H9 (cell line): ENCODE measurements around the gene UNC5C. TPM values are rescaled to one million over a fixed set of nuclear protein-coding genes. Genes with fewer than 3 reads are reported as not detected.

Source experiments
- DNase-seq: peaks from one replicate; pipeline ENCODE4 v3.0.0-alpha.2; 2017
- H2AFZ ChIP-seq: one replicate; pipeline ENCODE4 v1.6.1; 2013; ENCODE audit warnings: mild to moderate bottlenecking, low read length, control low read depth, moderate library complexity
- H2AK5ac ChIP-seq: 2 replicates; pipeline ENCODE4 v1.6.1; 2013; ENCODE audit warnings: low read length, control low read depth, mixed read lengths; ENCODE audit not compliant: insufficient read length
- H2BK120ac ChIP-seq: one replicate; pipeline ENCODE4 v1.6.1; 2013; ENCODE audit warnings: low read depth, mild to moderate bottlenecking, low read length, control low read depth, inconsistent platforms; ENCODE audit not compliant: poor library complexity, severe bottlenecking
- H2BK12ac ChIP-seq: 2 replicates; pipeline ENCODE4 v1.6.1; 2013; ENCODE audit warnings: low read length, control low read depth, mixed read lengths, low read depth; ENCODE audit not compliant: insufficient read length
- H2BK15ac ChIP-seq: 2 replicates; pipeline ENCODE4 v1.6.1; 2013; ENCODE audit warnings: low read depth, low read length, control low read depth
- H2BK20ac ChIP-seq: one replicate; pipeline ENCODE4 v1.6.1; 2013; ENCODE audit warnings: low read depth, mild to moderate bottlenecking, low read length, control low read depth, inconsistent platforms; ENCODE audit not compliant: poor library complexity, severe bottlenecking
- H2BK5ac ChIP-seq: 2 replicates; pipeline ENCODE4 v1.6.1; 2013; ENCODE audit warnings: low read length, control low read depth, mixed read lengths; ENCODE audit not compliant: insufficient read length
- H3K14ac ChIP-seq: 2 replicates; pipeline ENCODE4 v1.6.1; 2013; ENCODE audit warnings: low read length, control low read depth; ENCODE audit not compliant: insufficient read depth
- H3K18ac ChIP-seq: 2 replicates; pipeline ENCODE4 v1.6.1; 2013; ENCODE audit warnings: low read depth, mild to moderate bottlenecking, mixed read lengths, low read length, control low read depth; ENCODE audit not compliant: insufficient read length
- H3K23ac ChIP-seq: 2 replicates; pipeline ENCODE4 v1.6.1; 2013; ENCODE audit warnings: low read length, control low read depth, mixed read lengths, low read depth; ENCODE audit not compliant: insufficient read length
- H3K23me2 ChIP-seq: 2 replicates; pipeline ENCODE4 v1.6.1; 2013; ENCODE audit warnings: low read depth, mild to moderate bottlenecking, mixed read lengths, low read length, control low read depth; ENCODE audit not compliant: insufficient read length, poor library complexity, severe bottlenecking
- H3K27ac ChIP-seq: 2 replicates; pipeline ENCODE4 v1.5.1; 2013; ENCODE audit warnings: low read length, control low read depth, mixed read lengths, low read depth; ENCODE audit not compliant: insufficient read length
- H3K27me3 ChIP-seq: 2 replicates; pipeline ENCODE4 v1.6.1; 2013; ENCODE audit warnings: low read length, control low read depth, inconsistent platforms; ENCODE audit not compliant: insufficient read depth
- H3K4ac ChIP-seq: 2 replicates; pipeline ENCODE4 v1.6.1; 2013; ENCODE audit warnings: low read depth, mild to moderate bottlenecking, control low read depth, inconsistent platforms, low read length, moderate library complexity
- H3K4me1 ChIP-seq: 2 replicates; pipeline ENCODE4 v1.6.1; 2013; ENCODE audit warnings: low read length, control low read depth, inconsistent platforms; ENCODE audit not compliant: insufficient read depth
- H3K4me2 ChIP-seq: 2 replicates; pipeline ENCODE4 v1.6.1; 2013; ENCODE audit warnings: low read length, control low read depth, mixed read lengths; ENCODE audit not compliant: insufficient read length, insufficient read depth
- H3K56ac ChIP-seq: 2 replicates; pipeline ENCODE4 v1.6.1; 2013; ENCODE audit warnings: low read depth, mild to moderate bottlenecking, mixed read lengths, low read length, control low read depth; ENCODE audit not compliant: insufficient read length
- H3K79me1 ChIP-seq: 2 replicates; pipeline ENCODE4 v1.6.1; 2013; ENCODE audit warnings: low read depth, mild to moderate bottlenecking, moderate library complexity, low read length, control low read depth, inconsistent platforms; ENCODE audit not compliant: insufficient read depth, poor library complexity, severe bottlenecking
- H3K79me2 ChIP-seq: 2 replicates; pipeline ENCODE4 v1.6.1; 2013; ENCODE audit warnings: low read length, control low read depth, inconsistent platforms; ENCODE audit not compliant: insufficient read depth
- H3K9ac ChIP-seq: 2 replicates; pipeline ENCODE4 v1.6.1; 2013; ENCODE audit warnings: low read length, control low read depth, mixed read lengths; ENCODE audit not compliant: insufficient read length; ENCODE audit errors: extremely low read depth
- H3K9me3 ChIP-seq: one replicate; pipeline ENCODE4 v1.6.1; 2013; ENCODE audit warnings: low read depth, low read length, inconsistent platforms; ENCODE audit not compliant: control insufficient read depth
- H3T11ph ChIP-seq: one replicate; pipeline ENCODE4 v1.6.1; 2013; ENCODE audit warnings: mild to moderate bottlenecking, low read length, control low read depth, inconsistent platforms
- H4K20me1 ChIP-seq: one replicate; pipeline ENCODE4 v1.6.1; 2013; ENCODE audit not compliant: control insufficient read depth, insufficient read length, insufficient read depth
- H4K5ac ChIP-seq: 2 replicates; pipeline ENCODE4 v1.6.1; 2013; ENCODE audit warnings: low read depth, mild to moderate bottlenecking, mixed read lengths, low read length, control low read depth; ENCODE audit not compliant: insufficient read length
- H4K8ac ChIP-seq: replicated peaks from 2 replicates; pipeline ENCODE4 v1.6.1; 2013; ENCODE audit warnings: low read length, control low read depth, mixed read lengths, low read depth; ENCODE audit not compliant: insufficient read length
- H4K91ac ChIP-seq: 2 replicates; pipeline ENCODE4 v1.6.1; 2013; ENCODE audit warnings: low read depth, mild to moderate bottlenecking, moderate library complexity, mixed read lengths, low read length, control low read depth; ENCODE audit not compliant: insufficient read length
- H3K27ac Mint-ChIP-seq, 3 experiments: 2 replicates in 2 of 3; 3 replicates in 1 of 3; pipeline ENCODE4 v1.8.0; 2020 to 2021; ENCODE audit warnings: mixed read lengths in 3 of 3, mild to moderate bottlenecking in 1 of 3, moderate library complexity in 1 of 3
- H3K27me3 Mint-ChIP-seq: 2 replicates; pipeline ENCODE4 v1.8.0; 2021; ENCODE audit warnings: low read depth, mild to moderate bottlenecking, moderate library complexity, mixed read lengths
- H3K36me3 Mint-ChIP-seq, 3 experiments: 2 replicates in 2 of 3; 3 replicates in 1 of 3; pipeline ENCODE4 v1.8.0; 2020 to 2021; ENCODE audit warnings: low read depth in 3 of 3, mixed read lengths in 3 of 3; ENCODE audit not compliant: insufficient read depth in 1 of 3
- H3K4me1 Mint-ChIP-seq, 2 experiments: 2 replicates each; pipeline ENCODE4 v1.8.0; 2020; ENCODE audit warnings: mixed read lengths in 2 of 2
- H3K4me3 Mint-ChIP-seq, 2 experiments: 2 replicates in 1 of 2; 3 replicates in 1 of 2; pipeline ENCODE4 v1.8.0; 2020 to 2021; ENCODE audit warnings: mild to moderate bottlenecking in 2 of 2, mixed read lengths in 2 of 2, moderate library complexity in 1 of 2
- H3K9me3 Mint-ChIP-seq, 2 experiments: 2 replicates in 1 of 2; 3 replicates in 1 of 2; pipeline ENCODE4 v1.8.0; 2020; ENCODE audit warnings: mild to moderate bottlenecking in 2 of 2, mixed read lengths in 2 of 2, moderate library complexity in 1 of 2
- CTCF ChIP-seq: fragments of 200-600 bp; sonication (generic); conservative IDR thresholded peaks from 3 replicates; pipeline ENCODE4 v1.8.0; 2021; ENCODE audit warnings: antibody characterized with exemption, mild to moderate bottlenecking
- WGBS: extraction: QIAGEN DNeasy Blood & Tissue Kit; methylation state at CpG from one replicate; pipeline ENCODE4 v1.1.7; 2013; ENCODE audit warnings: missing lambda C conversion rate, low lambda C conversion rate, mixed read lengths; ENCODE audit not compliant: insufficient read length; ENCODE audit errors: extremely low coverage; 5-methylcytosine and 5-hydroxymethylcytosine counted together
- total RNA-seq: library from RNA; stranded (reverse); gene quantifications from 2 replicates; pipeline ENCODE4 v1.2.1, GENCODE V29; 2021

UNC5C gene
- total RNA-seq, 1 experiment from 2014 or later: not detected

GRCh38 chr4:95348418-95348817 is 200.4 kb downstream of the UNC5C start:
- no peak overlapping the region for H3K27ac Mint-ChIP-seq
- Histone ChIP-seq H4K91ac (no peak overlapping the region), H3K9me3 (no peaks in the 10 kb centered on the region), H2BK5ac (no peak overlapping the region), H3K9ac (no peak overlapping the region), H2BK120ac (no peak overlapping the region), H2BK12ac (no peak overlapping the region), H3T11ph (no peak overlapping the region), H3K14ac (no peak overlapping the region), H4K20me1 (no peaks in the 10 kb centered on the region), H3K23ac (no peak overlapping the region), H4K8ac (no peak overlapping the region), H3K56ac (no peak overlapping the region), H3K4ac (no peak overlapping the region), H3K27me3 (no peaks in the 10 kb centered on the region), H3K79me1 (no peaks in the 10 kb centered on the region), H4K5ac (no peak overlapping the region), H2AFZ (no peak overlapping the region), H3K27ac (no peak overlapping the region), H2BK20ac (no peak overlapping the region), H3K23me2 (no peaks in the 10 kb centered on the region), H3K18ac (no peak overlapping the region), H2BK15ac (no peak overlapping the region), H2AK5ac (no peak overlapping the region), H3K4me1 (no peaks in the 10 kb centered on the region), H3K4me2 (no peak overlapping the region), H3K79me2 (no peaks in the 10 kb centered on the region)
- H3K36me3 Mint-ChIP-seq: peaks cover 3 to 16% (median 5%) of the 10 kb centered on the region in 3 experiments; a peak in 6 of 7 replicates
- H3K9me3 Mint-ChIP-seq: peaks cover 16 to 18% of the 10 kb centered on the region in 2 experiments; a peak in 4 of 5 replicates
- no peak for DNase-seq
- WGBS: no CpG with 5 or more reads among the region's 1 CpG
- H3K4me1 Mint-ChIP-seq: peaks cover 8 to 9% of the 10 kb centered on the region in 2 experiments; a peak in 2 of 4 replicates
- TF ChIP-seq CTCF: no peak
- no peaks in the 10 kb centered on the region for H3K27me3 Mint-ChIP-seq
- no peak overlapping the region for H3K4me3 Mint-ChIP-seq
